Colonic mucosa (tissue), 4 donors: ENCODE data around the gene SUSD2. TPM values are rescaled to one million over a fixed set of nuclear protein-coding genes. Genes with fewer than 3 reads are reported as not detected.
"Not testable (repeated sequence)": the region's sequence is repeated elsewhere in the genome, so short reads cannot be mapped to it uniquely, and the experiment has no call there.

Source experiments
- DNase-seq: peaks from one replicate; pipeline ENCODE4 v3.0.0-alpha.2; 2020
- H3K27ac ChIP-seq: fragments of 200-600 bp; one replicate; pipeline ENCODE4 v1.8.0; 2021
- H3K27me3 ChIP-seq: fragments of 200-600 bp; one replicate; pipeline ENCODE4 v1.8.0; 2021
- H3K36me3 ChIP-seq: fragments of 200-600 bp; one replicate; pipeline ENCODE4 v1.8.0; 2021
- H3K4me1 ChIP-seq: fragments of 200-600 bp; one replicate; pipeline ENCODE4 v1.8.0; 2021; ENCODE audit warnings: mild to moderate bottlenecking
- H3K4me3 ChIP-seq: fragments of 200-600 bp; one replicate; pipeline ENCODE4 v1.8.0; 2021
- H3K9ac ChIP-seq, 2 donors: one replicate each; pipeline ENCODE4 v1.7.0; 2013; ENCODE audit warnings: control low read depth in 2 of 2, low read depth in 2 of 2, low read length in 2 of 2
- H3K9me3 ChIP-seq: fragments of 200-600 bp; one replicate; pipeline ENCODE4 v1.8.0; 2021
- intact Hi-C: fragments of 100-400 bp; cut with DNase I; formaldehyde crosslinking; loops from one replicate; pipeline ENCODE4 v1.14.1; 2022
- total RNA-seq, 2 donors: library from RNA; stranded (reverse); fragmentation: NEBNext Ultra II Directional in 1 of 2; extraction: Animal tissue kit (Norgen Biotek cat#: 25700) in 1 of 2; gene quantifications; one replicate each; pipeline ENCODE4 v1.2.1, GENCODE V29; 2021
- TF ChIP-seq, protein P1 (sequence below): fragments of 200-600 bp; IDR thresholded peaks from one replicate; pipeline ENCODE4 v1.8.0; 2022; ENCODE audit warnings: antibody characterized with exemption, mild to moderate bottlenecking
- donor health status: healthy.
- donor health status: DM: no; HTN: no; CAD: no.
- donor health status: DM: no; HTN: no; CAD: no.

The SUSD2 gene
- total RNA-seq, 2 donors from 2014 or later = 1.2 to 2.4 TPM

DNA sequence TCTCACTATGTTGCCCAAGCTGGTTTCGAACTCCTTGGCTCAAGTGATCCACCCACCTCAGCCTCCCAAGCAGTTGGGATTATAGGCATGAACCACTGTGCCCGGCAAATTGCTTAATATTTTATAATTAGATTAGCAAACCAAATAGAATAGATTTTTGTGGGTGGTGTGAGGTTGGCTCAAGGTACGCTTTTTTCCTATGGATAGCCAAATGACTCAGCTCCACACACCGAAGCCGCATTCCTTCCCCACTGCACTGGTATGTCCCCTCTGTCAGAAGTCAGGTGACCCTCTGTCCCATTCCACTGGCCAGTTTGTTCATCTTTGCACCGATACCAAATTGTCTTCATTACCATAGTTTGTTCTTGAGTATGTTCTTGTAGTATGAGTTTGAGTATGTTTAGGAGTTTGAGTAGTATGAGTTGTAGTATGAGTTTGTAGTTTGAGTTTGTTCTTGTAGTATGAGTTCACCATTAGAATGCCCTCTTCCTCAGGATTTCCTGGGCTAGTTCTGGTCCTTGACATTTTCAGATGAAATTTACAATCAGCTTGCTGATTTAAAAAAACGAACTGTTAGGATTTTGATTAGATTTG is 19.4 kb downstream of the SUSD2 start:
- Histone ChIP-seq H3K4me1 (no peaks in the 10 kb centered on the region), H3K36me3 (no peaks in the 10 kb centered on the region), H3K9ac (no peak overlapping the region), H3K4me3 (no peak overlapping the region), H3K27me3 (no peaks in the 10 kb centered on the region), H3K9me3 (no peaks in the 10 kb centered on the region), H3K27ac (no peak overlapping the region)
- TF ChIP-seq, protein P1, sequence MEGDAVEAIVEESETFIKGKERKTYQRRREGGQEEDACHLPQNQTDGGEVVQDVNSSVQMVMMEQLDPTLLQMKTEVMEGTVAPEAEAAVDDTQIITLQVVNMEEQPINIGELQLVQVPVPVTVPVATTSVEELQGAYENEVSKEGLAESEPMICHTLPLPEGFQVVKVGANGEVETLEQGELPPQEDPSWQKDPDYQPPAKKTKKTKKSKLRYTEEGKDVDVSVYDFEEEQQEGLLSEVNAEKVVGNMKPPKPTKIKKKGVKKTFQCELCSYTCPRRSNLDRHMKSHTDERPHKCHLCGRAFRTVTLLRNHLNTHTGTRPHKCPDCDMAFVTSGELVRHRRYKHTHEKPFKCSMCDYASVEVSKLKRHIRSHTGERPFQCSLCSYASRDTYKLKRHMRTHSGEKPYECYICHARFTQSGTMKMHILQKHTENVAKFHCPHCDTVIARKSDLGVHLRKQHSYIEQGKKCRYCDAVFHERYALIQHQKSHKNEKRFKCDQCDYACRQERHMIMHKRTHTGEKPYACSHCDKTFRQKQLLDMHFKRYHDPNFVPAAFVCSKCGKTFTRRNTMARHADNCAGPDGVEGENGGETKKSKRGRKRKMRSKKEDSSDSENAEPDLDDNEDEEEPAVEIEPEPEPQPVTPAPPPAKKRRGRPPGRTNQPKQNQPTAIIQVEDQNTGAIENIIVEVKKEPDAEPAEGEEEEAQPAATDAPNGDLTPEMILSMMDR = no peak
- DNase-seq = no peak
- intact Hi-C loops = no loop called here

GRCh38 chr22:24201681-24202614 is 20.7 kb downstream of the SUSD2 start:
- Histone ChIP-seq H3K36me3 (no peaks in the 10 kb centered on the region), H3K9ac (no peak overlapping the region), H3K27ac (no peak overlapping the region), H3K4me1 (peaks cover 1% of the 10 kb centered on the region), H3K27me3 (no peaks in the 10 kb centered on the region), H3K9me3 (no peaks in the 10 kb centered on the region), H3K4me3 (no peak overlapping the region)
- TF ChIP-seq, protein P1 = no peak
- DNase-seq = no peak
- intact Hi-C loops = no loop called here

DNA sequence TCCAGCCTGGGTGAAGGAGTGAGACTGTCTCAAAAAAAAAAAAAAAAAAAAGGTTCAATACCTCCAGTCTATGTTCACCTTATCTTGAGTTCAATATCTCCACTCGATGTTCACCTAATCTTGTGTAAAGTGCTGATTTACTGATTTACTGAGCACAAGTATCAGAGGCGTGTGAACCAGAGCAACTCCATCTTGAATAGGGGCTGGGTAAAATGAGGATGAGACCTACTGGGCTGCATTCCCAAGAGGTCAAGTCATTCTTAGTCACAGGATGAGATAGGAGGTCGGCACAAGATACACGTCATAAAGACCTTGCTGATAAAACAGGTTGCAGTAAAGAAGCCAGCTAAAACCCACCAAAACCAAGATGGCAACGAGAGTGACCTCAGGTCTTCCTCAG is 22.6 kb downstream of the SUSD2 start:
- H3K27me3 ChIP-seq, DNase-seq, H3K9ac ChIP-seq, H3K9me3 ChIP-seq, H3K36me3 ChIP-seq, intact Hi-C loops, H3K4me3 ChIP-seq, H3K27ac ChIP-seq: not testable (repeated sequence)
- H3K4me1 ChIP-seq = peaks cover 11% of the 10 kb centered on the region

- Histone ChIP-seq H3K36me3 (no peaks in the 10 kb centered on the region), H3K9ac (no peak overlapping the region), H3K9me3 (no peaks in the 10 kb centered on the region), H3K27ac (no peak overlapping the region), H3K4me1 (peaks cover 11% of the 10 kb centered on the region), H3K27me3 (no peaks in the 10 kb centered on the region), H3K4me3 (no peak overlapping the region)
- TF ChIP-seq, protein P1 = no peak
- no peak for DNase-seq
- intact Hi-C loops = no loop called here
Measured at GRCh38 chr22:24205438-24206195, 24.3 kb downstream of the SUSD2 start.

GRCh38 chr22:24206460-24207263 is 25.4 kb downstream of the SUSD2 start:
- intact Hi-C loops = not testable (repeated sequence)

More at GRCh38 chr22:24206460-24207263, 25.4 kb downstream of the SUSD2 start:
- H3K9ac ChIP-seq, DNase-seq, H3K36me3 ChIP-seq, H3K9me3 ChIP-seq, H3K4me3 ChIP-seq, H3K27me3 ChIP-seq: not testable (repeated sequence)
- peak overlapping the region; percentile 64 for H3K27ac ChIP-seq
- peaks cover 11% of the 10 kb centered on the region for H3K4me1 ChIP-seq
